ENCODE data around the gene CDKN2C.
"Not testable (repeated sequence)": the region's sequence is repeated elsewhere in the genome, so short reads cannot be mapped to it uniquely, and the experiment has no call there.

CDKN2C gene

DNA sequence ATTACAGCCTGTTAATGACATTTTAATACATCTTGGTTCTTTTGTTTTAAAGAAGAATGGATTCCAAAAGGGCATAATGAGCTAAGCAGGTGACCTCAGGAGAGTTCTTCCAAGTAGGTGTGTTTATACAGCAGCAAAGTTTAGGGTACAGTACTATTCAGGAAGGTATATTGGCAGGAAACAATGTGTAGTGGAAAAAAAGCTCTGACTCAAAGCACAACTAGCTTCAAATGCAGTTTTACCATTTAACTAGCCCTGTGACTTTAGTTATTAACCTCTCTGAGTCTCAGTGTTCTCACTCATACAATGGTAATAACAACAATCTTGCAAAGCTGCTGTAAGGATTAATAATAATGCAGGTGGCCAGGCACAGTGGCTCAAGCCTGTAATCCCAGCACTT is 39.9 kb upstream of the CDKN2C start:
- TF ChIP-seq ARNT (IDR thresholded peaks at IDR 0.05) (no peak), SUZ12 (IDR thresholded peaks at IDR 0.05) (no peak), BHLHE40 (IDR thresholded peaks at IDR 0.05; ENCODE audit: borderline replicate concordance) (no peak), SP1 (IDR thresholded peaks at IDR 0.05) (no peak), ZNF384 (IDR thresholded peaks at IDR 0.05) (no peak), ELF4 (IDR thresholded peaks at IDR 0.05) (no peak), CTBP1 (IDR thresholded peaks at IDR 0.05; ENCODE audit: borderline replicate concordance) (no peak), FOXK2 (IDR thresholded peaks at IDR 0.05) (no peak)
- TF ChIP-seq, protein P1, sequence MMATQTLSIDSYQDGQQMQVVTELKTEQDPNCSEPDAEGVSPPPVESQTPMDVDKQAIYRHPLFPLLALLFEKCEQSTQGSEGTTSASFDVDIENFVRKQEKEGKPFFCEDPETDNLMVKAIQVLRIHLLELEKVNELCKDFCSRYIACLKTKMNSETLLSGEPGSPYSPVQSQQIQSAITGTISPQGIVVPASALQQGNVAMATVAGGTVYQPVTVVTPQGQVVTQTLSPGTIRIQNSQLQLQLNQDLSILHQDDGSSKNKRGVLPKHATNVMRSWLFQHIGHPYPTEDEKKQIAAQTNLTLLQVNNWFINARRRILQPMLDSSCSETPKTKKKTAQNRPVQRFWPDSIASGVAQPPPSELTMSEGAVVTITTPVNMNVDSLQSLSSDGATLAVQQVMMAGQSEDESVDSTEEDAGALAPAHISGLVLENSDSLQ (IDR thresholded peaks at IDR 0.05) = no peak
- CTCF ChIA-PET = interaction anchor here (1.0 to 1.8 kb wide), 5 partner anchors 8 to 261 kb away, joined by 3 to 10 read pairs (median 3); no protein-coding TSS in a partner anchor

DNA sequence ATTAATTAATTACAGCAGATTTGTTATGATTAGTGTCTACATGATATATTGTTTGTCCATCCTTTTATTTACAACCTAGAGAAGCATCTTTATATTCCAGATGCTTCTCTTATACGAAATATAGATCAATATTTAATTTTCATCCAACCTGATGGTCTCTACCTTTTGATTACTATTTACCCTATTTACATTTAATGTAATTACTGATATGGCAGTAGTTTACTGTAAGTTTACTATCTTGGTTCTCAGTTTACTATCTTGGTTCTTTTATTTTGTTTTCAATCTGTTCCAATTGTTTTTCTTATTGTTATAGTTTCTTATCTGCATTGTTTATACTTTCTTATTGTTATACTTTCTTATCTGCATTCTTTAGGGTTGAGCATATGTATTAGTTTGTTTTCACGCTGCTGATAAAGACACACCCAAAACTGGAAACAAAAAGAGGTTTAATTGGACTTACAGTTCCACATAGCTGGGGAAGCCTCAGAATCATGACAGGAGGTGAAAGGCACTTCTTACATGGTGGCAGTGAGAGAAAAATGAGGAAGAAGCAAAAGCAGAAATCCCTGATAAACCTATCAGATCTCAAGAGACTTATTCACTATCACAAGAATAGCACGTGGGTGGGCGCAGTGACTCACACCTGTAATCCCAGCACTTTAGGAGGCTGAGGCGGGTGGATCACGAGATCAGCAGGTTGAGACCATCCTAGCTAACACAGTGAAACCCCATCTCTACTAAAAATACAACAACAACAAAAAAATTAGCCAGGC is 38.9 kb upstream of the CDKN2C start:
- DNase-seq (ENCODE audit: extremely low spot score) = no peak
- TF ChIP-seq SP1 (IDR thresholded peaks at IDR 0.05) = no peak
- TF ChIP-seq ZNF384 (IDR thresholded peaks at IDR 0.05) = no peak
- no peak for TF ChIP-seq L3MBTL2 (conservative IDR thresholded peaks at IDR 0.05)
- TF ChIP-seq FOXK2 (IDR thresholded peaks at IDR 0.05) = no peak
- no peak for TF ChIP-seq BHLHE40 (IDR thresholded peaks at IDR 0.05; ENCODE audit: borderline replicate concordance)
- no peak for TF ChIP-seq CTBP1 (IDR thresholded peaks at IDR 0.05; ENCODE audit: borderline replicate concordance)
- TF ChIP-seq, protein P1 (IDR thresholded peaks at IDR 0.05) = no peak
- no peak for TF ChIP-seq SUZ12 (IDR thresholded peaks at IDR 0.05)
- TF ChIP-seq FOXA1 (IDR thresholded peaks at IDR 0.05) = no peak
- no peak for TF ChIP-seq ELF4 (IDR thresholded peaks at IDR 0.05)
- no peak for TF ChIP-seq TARDBP (IDR thresholded peaks at IDR 0.05)
- ChIA-PET POLR2A (interaction anchor here (1.3 kb wide), 1 partner anchor 46 kb away, joined by 3 read pairs; no protein-coding TSS in a partner anchor), CTCF (no interaction called here)

More for the DNA sequence above, 39.9 kb upstream of the CDKN2C start:
- no peak for DNase-seq (ENCODE audit: extremely low spot score)
- POLR2A ChIA-PET = interaction anchor here (1.1 to 1.8 kb wide), 2 partner anchors 29 to 38 kb away, joined by 4 to 7 read pairs; no protein-coding TSS in a partner anchor

DNA sequence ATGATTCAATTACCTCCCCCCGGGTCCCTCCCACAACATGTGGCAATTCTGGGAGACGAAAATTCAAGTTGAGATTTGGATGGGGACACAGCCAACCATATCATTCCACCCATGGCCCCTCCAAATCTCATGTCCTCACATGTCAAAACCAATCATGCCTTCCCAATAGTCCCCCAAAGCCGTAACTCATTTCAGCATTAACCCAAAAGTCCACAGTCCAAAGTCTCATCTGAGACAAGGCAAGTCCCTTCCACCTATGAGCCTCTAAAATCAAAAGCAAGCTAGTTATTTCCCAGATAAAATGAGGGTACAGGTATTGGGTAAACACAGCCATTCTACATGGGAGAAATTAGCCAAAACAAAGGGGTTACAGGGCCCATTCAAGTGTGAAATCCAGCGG is 38.0 kb upstream of the CDKN2C start:
- POLR2A ChIA-PET = interaction anchor here (1.3 kb wide), 1 partner anchor 45 kb away, joined by 3 read pairs; no protein-coding TSS in a partner anchor
- CTCF ChIA-PET; DNase-seq (ENCODE audit: extremely low spot score): not testable (repeated sequence)

DNA sequence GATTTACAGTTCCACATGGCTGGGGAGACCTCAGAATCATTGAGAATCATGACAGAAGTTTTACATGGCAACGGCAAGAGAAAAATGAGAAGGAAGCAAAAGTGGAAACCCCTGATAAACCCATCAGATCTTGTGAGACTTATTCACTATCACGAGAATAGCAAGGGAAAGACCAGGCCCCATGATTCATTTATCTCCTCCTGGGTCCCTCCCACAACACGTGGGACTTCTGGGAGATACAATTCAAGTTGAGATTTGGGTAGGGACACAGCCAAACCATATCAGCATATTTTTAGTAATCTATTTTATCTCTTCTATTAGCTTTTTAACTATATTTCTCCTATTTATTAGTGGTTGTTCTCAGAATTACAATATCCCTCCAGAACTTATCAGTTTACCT is 36.3 kb upstream of the CDKN2C start:
- DNase-seq (ENCODE audit: extremely low spot score); CTCF ChIA-PET; POLR2A ChIA-PET: not testable (repeated sequence)

DNA sequence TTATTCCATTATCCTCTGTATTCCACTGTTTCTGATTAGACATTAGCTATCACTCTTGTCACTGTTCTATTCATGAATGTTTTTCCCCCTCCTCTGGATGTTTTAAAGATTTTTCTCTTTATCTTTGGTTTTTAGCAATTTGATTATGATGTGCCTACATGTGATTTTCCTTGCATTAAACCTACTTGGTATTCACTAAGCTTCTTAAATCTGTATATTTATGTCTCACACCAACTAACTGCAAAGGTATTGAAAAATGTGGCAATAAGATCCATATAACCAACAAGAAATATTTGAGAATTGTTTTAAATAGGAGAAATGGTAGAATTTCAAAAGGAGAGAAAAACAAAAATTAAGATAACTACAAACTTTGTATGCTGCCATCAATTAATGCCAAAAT is 35.2 kb upstream of the CDKN2C start:
- no peak for TF ChIP-seq NFRKB (IDR thresholded peaks at IDR 0.05)
- TF ChIP-seq LEF1 (IDR thresholded peaks at IDR 0.05; ENCODE audit: borderline replicate concordance) = no peak
- no peak for TF ChIP-seq SP1 (IDR thresholded peaks at IDR 0.05)
- TF ChIP-seq, protein P1 (IDR thresholded peaks at IDR 0.05) = no peak
- TF ChIP-seq ZNF384 (IDR thresholded peaks at IDR 0.05) = no peak
- no peak for TF ChIP-seq CTBP1 (IDR thresholded peaks at IDR 0.05; ENCODE audit: borderline replicate concordance)
- no peak for TF ChIP-seq BHLHE40 (IDR thresholded peaks at IDR 0.05; ENCODE audit: borderline replicate concordance)
- no peak for TF ChIP-seq FOXM1 (IDR thresholded peaks at IDR 0.05; ENCODE audit: borderline replicate concordance)
- no peak for TF ChIP-seq TARDBP (IDR thresholded peaks at IDR 0.05)
- no peak for TF ChIP-seq L3MBTL2 (conservative IDR thresholded peaks at IDR 0.05)
- no peak for TF ChIP-seq SUZ12 (IDR thresholded peaks at IDR 0.05)
- TF ChIP-seq HDGF (IDR thresholded peaks at IDR 0.05; ENCODE audit: borderline replicate concordance) = no peak
- no peak for TF ChIP-seq FOXA1 (IDR thresholded peaks at IDR 0.05)
- TF ChIP-seq ELF4 (IDR thresholded peaks at IDR 0.05) = no peak
- TF ChIP-seq ARNT (IDR thresholded peaks at IDR 0.05) = no peak
- TF ChIP-seq FOXK2 (IDR thresholded peaks at IDR 0.05) = no peak
- ChIA-PET CTCF (no interaction called here), POLR2A (interaction anchor here (2.5 kb wide), 1 partner anchor 34 kb away, joined by 5 read pairs; no protein-coding TSS in a partner anchor)
- no peak for DNase-seq (ENCODE audit: extremely low spot score)

DNA sequence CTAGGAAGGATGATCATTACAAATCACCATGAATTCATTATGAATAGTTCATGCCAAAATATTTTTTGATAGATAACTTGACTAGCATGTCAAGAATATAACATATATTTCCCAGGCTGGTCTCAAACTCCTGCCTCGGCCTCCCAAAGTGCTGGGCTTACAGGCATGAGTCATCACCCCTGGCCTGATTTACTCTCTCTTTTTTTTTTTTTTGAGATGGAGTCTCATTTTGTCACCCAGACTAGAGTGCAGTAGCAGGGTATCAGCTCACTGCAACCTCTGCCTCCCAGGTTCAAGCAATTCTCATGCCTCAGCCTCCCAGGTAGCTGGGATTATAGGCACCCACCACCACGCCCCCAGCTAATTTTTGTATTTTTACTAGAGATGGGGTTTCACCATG is 34.8 kb upstream of the CDKN2C start:
- not testable (repeated sequence) for DNase-seq (ENCODE audit: extremely low spot score)
- ChIA-PET CTCF (interaction anchor here (0.6 kb wide), 1 partner anchor 23 kb away, joined by 3 read pairs; no protein-coding TSS in a partner anchor), POLR2A (interaction anchor here (1.0 to 2.5 kb wide), 2 partner anchors 33 to 35 kb away, joined by 3 to 5 read pairs; partner anchors contain the start of gene CDKN2C)

DNA sequence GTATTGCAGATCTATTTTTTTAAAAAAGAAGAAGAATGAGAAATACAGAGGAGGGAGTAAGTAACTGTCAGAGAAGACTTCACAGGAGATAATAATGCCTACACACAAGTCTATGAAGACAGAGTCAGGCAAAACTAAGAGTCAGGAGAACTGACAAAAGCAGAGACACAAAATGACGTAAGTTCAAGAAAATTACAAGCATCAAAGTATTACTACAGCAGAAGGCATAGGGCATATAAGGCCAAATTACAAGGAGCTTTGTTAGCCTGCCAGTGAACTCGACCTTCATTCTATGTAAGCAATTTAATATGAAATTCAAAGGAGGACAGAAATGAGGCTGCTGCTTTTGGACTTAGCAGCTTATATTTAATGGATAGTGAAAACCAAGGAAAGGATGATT is 33.7 kb upstream of the CDKN2C start:
- no peak for DNase-seq (ENCODE audit: extremely low spot score)
- ChIA-PET CTCF (no interaction called here), POLR2A (interaction anchor here (1.0 to 2.5 kb wide), 3 partner anchors 32 to 41 kb away, joined by 3 to 7 read pairs (median 5); partner anchors contain the start of gene CDKN2C)
- TF ChIP-seq LEF1 (IDR thresholded peaks at IDR 0.05; ENCODE audit: borderline replicate concordance) (no peak), FOXM1 (IDR thresholded peaks at IDR 0.05; ENCODE audit: borderline replicate concordance) (no peak), FOXK2 (IDR thresholded peaks at IDR 0.05) (no peak), FOXA1 (IDR thresholded peaks at IDR 0.05) (no peak), ZNF384 (IDR thresholded peaks at IDR 0.05) (no peak), SP1 (IDR thresholded peaks at IDR 0.05) (no peak), NFRKB (IDR thresholded peaks at IDR 0.05) (no peak), L3MBTL2 (conservative IDR thresholded peaks at IDR 0.05) (no peak), TARDBP (IDR thresholded peaks at IDR 0.05) (no peak), ARNT (IDR thresholded peaks at IDR 0.05) (no peak), SUZ12 (IDR thresholded peaks at IDR 0.05) (no peak), ELF4 (IDR thresholded peaks at IDR 0.05) (no peak), CTBP1 (IDR thresholded peaks at IDR 0.05; ENCODE audit: borderline replicate concordance) (no peak)
- TF ChIP-seq, protein P1 (IDR thresholded peaks at IDR 0.05) = no peak
